GM23248 (cell line): Measurements from ENCODE around the gene TPCN1.

ENCODE experiments used
- EZH2 ChIP-seq: fragments of 200-600 bp; sonication (generic); IDR thresholded peaks from 2 replicates; pipeline ENCODE4 v1.6.1; 2018; ENCODE audit warnings: antibody characterized with exemption, mild to moderate bottlenecking; ENCODE audit not compliant: insufficient read depth, poor library complexity, severe bottlenecking
- EZH2phosphoT487 ChIP-seq: fragments of 200-600 bp; sonication (generic); IDR thresholded peaks from 2 replicates; pipeline ENCODE4 v1.6.1; 2018; ENCODE audit warnings: antibody characterized with exemption, moderate library complexity, mild to moderate bottlenecking, low read depth; ENCODE audit not compliant: insufficient read depth

- TF ChIP-seq EZH2 (no peak), EZH2phosphoT487 (no peak)
Measured at GRCh38 chr12:113297621-113298471, 76.6 kb downstream of the TPCN1 start.
